HCT116 (cell line): ENCODE results near the gene MED10. TPM values are rescaled to one million over a fixed set of nuclear protein-coding genes. Genes with fewer than 3 reads are reported as not detected.

Experiments
- ATAC-seq: fragments of 200-7000 bp; cut with Tn5 transposase; 2 replicates; pipeline ENCODE4 v1.9.1; 2020; ENCODE audit warnings: mild to moderate bottlenecking, moderate library complexity
- BruUV-seq: library from RNA; stranded (reverse); fragments of 400-500 nt; replicated peaks from 2 replicates; lab custom pipeline; 2021; lab: Mats Ljungman, UMichigan
- CTCF ChIA-PET: fragments of 300-600 bp; sonication (Branson Sonifier 250); formaldehyde crosslinking; loops from one replicate; lab custom pipeline; 2021; ENCODE audit warnings: antibody characterized with exemption; lab: Charles Lee
- POLR2A ChIA-PET: fragments of 300-600, 350-600 bp; sonication (Branson Sonifier 250); formaldehyde crosslinking; loops from one replicate; lab custom pipeline; 2021; ENCODE audit warnings: antibody characterized with exemption; lab: Charles Lee
- RAD21 ChIA-PET, 2 experiments: fragments of 300-600 bp; sonication (Branson Sonifier 250); formaldehyde crosslinking; loops; one replicate each; lab custom pipeline; 2023; ENCODE audit warnings: low total read pairs in 2 of 2; ENCODE audit not compliant: uncharacterized antibody in 2 of 2, unreplicated experiment in 2 of 2, low non-redundant PET in 1 of 2; lab: Charles Lee
- DNase-seq: peaks from one replicate; pipeline ENCODE4 v3.0.0-alpha.2; 2010; ENCODE audit warnings: low read depth, low spot score
- H2AFZ ChIP-seq: fragments of 200-600 bp; shearing (Covaris generic), sonication (generic); 2 replicates; pipeline ENCODE4 v1.6.1; 2017; ENCODE audit warnings: low read depth, mixed run types, mixed read lengths, antibody characterized with exemption, low read length; ENCODE audit not compliant: poor library complexity, severe bottlenecking
- H3K27ac ChIP-seq: 2 replicates; pipeline ENCODE4 v1.5.1; 2012; ENCODE audit warnings: low read depth, low read length
- H3K27me3 ChIP-seq: fragments of 200-600 bp; sonication (generic); 2 replicates; pipeline ENCODE4 v1.6.1; 2016; ENCODE audit warnings: mixed run types, low read length, mixed read lengths; ENCODE audit not compliant: insufficient read depth
- H3K36me3 ChIP-seq, 2 experiments: fragments of 200-500 bp in 1 of 2; fragments of 200-600 bp in 1 of 2; sonication (Bioruptor generic) in 1 of 2; sonication (generic) in 1 of 2; 2 replicates each; pipeline versions ENCODE4 v1.5.1 to v1.6.1; 2014 to 2016; ENCODE audit warnings: low read length in 2 of 2, inconsistent platforms in 1 of 2, mixed read lengths in 1 of 2, mixed run types in 1 of 2; ENCODE audit not compliant: insufficient read depth in 2 of 2, control insufficient read depth in 1 of 2
- H3K4me1 ChIP-seq, 2 experiments: fragments of 200-600 bp in 1 of 2; sonication (generic) in 1 of 2; 2 replicates each; pipeline versions ENCODE4 v1.5.1 to v1.6.1; 2012 to 2017; ENCODE audit warnings: low read length in 2 of 2, inconsistent platforms in 1 of 2, mild to moderate bottlenecking in 1 of 2, mixed read lengths in 1 of 2, mixed run types in 1 of 2, moderate library complexity in 1 of 2; ENCODE audit not compliant: insufficient read depth in 2 of 2, control insufficient read depth in 1 of 2
- H3K4me2 ChIP-seq: fragments of 200-600 bp; sonication (generic); 2 replicates; pipeline ENCODE4 v1.6.1; 2017; ENCODE audit warnings: mixed run types, low read length, mixed read lengths
- H3K4me3 ChIP-seq, 2 experiments: fragments of 200-600 bp in 1 of 2; sonication (generic) in 1 of 2; replicated peaks in 1 of 2; 2 replicates each; pipeline ENCODE4 v1.5.1; 2011 to 2016; ENCODE audit warnings: low read length in 2 of 2, control low read depth in 1 of 2, low read depth in 1 of 2, mild to moderate bottlenecking in 1 of 2, mixed read lengths in 1 of 2, mixed run types in 1 of 2
- H3K79me2 ChIP-seq: fragments of 200-600 bp; sonication (generic); 2 replicates; pipeline ENCODE4 v1.6.1; 2017; ENCODE audit warnings: mild to moderate bottlenecking, mixed run types, low read length, moderate library complexity, mixed read lengths; ENCODE audit not compliant: insufficient read depth
- H3K9ac ChIP-seq: fragments of 200-600 bp; sonication (generic); 2 replicates; pipeline ENCODE4 v1.6.1; 2016; ENCODE audit warnings: low read length, mixed read lengths
- H3K9me2 ChIP-seq: fragments of 200-600 bp; sonication (generic), shearing (Covaris generic); 2 replicates; pipeline ENCODE4 v1.6.1; 2017; ENCODE audit warnings: mixed run types, mild to moderate bottlenecking, moderate library complexity; ENCODE audit not compliant: insufficient read depth
- H3K9me3 ChIP-seq, 2 experiments: fragments of 200-500 bp in 1 of 2; fragments of 200-600 bp in 1 of 2; sonication (Bioruptor generic) in 1 of 2; sonication (generic) in 1 of 2; 2 replicates each; pipeline ENCODE4 v1.6.1; 2014 to 2017; ENCODE audit warnings: low read length in 2 of 2, mixed read lengths in 2 of 2, inconsistent platforms in 1 of 2, low read depth in 1 of 2, mild to moderate bottlenecking in 1 of 2, mixed run types in 1 of 2, moderate library complexity in 1 of 2; ENCODE audit not compliant: control insufficient read depth in 1 of 2, insufficient read depth in 1 of 2
- H4K20me1 ChIP-seq: fragments of 200-600 bp; sonication (generic), shearing (Covaris generic); 2 replicates; pipeline ENCODE4 v1.6.1; 2017; ENCODE audit warnings: mixed run types, mild to moderate bottlenecking, moderate library complexity; ENCODE audit not compliant: insufficient read depth
- CTCF ChIP-seq, 3 experiments: fragments of 200-600 bp in 1 of 3; sonication (generic) in 1 of 3; IDR thresholded peaks in 2 of 3; conservative IDR thresholded peaks in 1 of 3; 2 replicates each; pipeline ENCODE4 v1.5.1; 2012 to 2017; ENCODE audit warnings: low read depth in 2 of 3, low read length in 2 of 3, antibody characterized with exemption in 1 of 3, borderline replicate concordance in 1 of 3, control low read depth in 1 of 3, mild to moderate bottlenecking in 1 of 3, mixed read lengths in 1 of 3, mixed run types in 1 of 3, moderate library complexity in 1 of 3; ENCODE audit not compliant: insufficient read depth in 1 of 3
- ELF1 ChIP-seq: IDR thresholded peaks from 2 replicates; pipeline ENCODE4 v1.6.1; 2012; ENCODE audit warnings: low read depth, borderline replicate concordance
- EZH2 ChIP-seq: fragments of 200-600 bp; sonication (generic); IDR thresholded peaks from 2 replicates; pipeline ENCODE4 v1.6.1; 2017; ENCODE audit warnings: antibody characterized with exemption, mixed run types
- MAX ChIP-seq: IDR thresholded peaks from 2 replicates; pipeline ENCODE4 v1.6.1; 2012
- POLR2AphosphoS5 ChIP-seq: IDR thresholded peaks from 2 replicates; pipeline ENCODE4 v1.6.1; 2011; ENCODE audit warnings: mild to moderate bottlenecking, low read depth, low read length, moderate library complexity
- RAD21 ChIP-seq: IDR thresholded peaks from 2 replicates; pipeline ENCODE4 v1.6.1; 2012; ENCODE audit warnings: low read depth, mild to moderate bottlenecking
- SIN3A ChIP-seq: IDR thresholded peaks from 2 replicates; pipeline ENCODE4 v1.6.1; 2012; ENCODE audit warnings: low read depth
- SP1 ChIP-seq: IDR thresholded peaks from 2 replicates; pipeline ENCODE4 v1.6.1; 2012; ENCODE audit warnings: low read depth
- SRF ChIP-seq: IDR thresholded peaks from 2 replicates; pipeline ENCODE4 v1.6.1; 2012; ENCODE audit warnings: low read depth
- ZBTB33 ChIP-seq: IDR thresholded peaks from 2 replicates; pipeline ENCODE4 v1.6.1; 2011; ENCODE audit warnings: mild to moderate bottlenecking, low read length, moderate library complexity; ENCODE audit not compliant: insufficient replicate concordance; ENCODE audit errors: extremely low read depth
- ZFX ChIP-seq: fragments of 450-650 bp; IDR thresholded peaks from 2 replicates; pipeline ENCODE4 v1.6.1; 2017
- intact Hi-C: fragments of 100-400 bp; cut with micrococcal nuclease; formaldehyde crosslinking; loops from 2 replicates; pipeline ENCODE4 v1.10.0; 2022
- total RNA-seq: library from RNA; stranded (reverse); gene quantifications from one replicate; pipeline ENCODE4 v1.2.1, GENCODE V29; 2021; ENCODE audit not compliant: unreplicated experiment

MED10 gene
- total RNA-seq, 1 experiment from 2014 or later, result 35.0 TPM

- TF ChIP-seq ZBTB33 (no peak), CTCF (IDR thresholded peaks at IDR 0.05 in 2 of 3, conservative IDR thresholded peaks at IDR 0.05 in 1 of 3; ENCODE audit: borderline replicate concordance in 1 of 3, insufficient read depth in 1 of 3, low read depth in 2 of 3, low read length in 2 of 3) (no peak), SIN3A (peak; percentile 59)
Measured at GRCh38 chr5:6377905-6378765, at the start of gene MED10 (continued).

GRCh38 chr5:6427694-6428093, 49.3 kb upstream of the MED10 start:
- ChIA-PET CTCF (no interaction called here), POLR2A (no interaction called here), RAD21 (interaction anchor here in 1 of 2 experiments (0.6 kb wide), 1 partner anchor 82 kb away, joined by 3 read pairs; no protein-coding TSS in a partner anchor)
- ATAC-seq, result no peak
- no peak for TF ChIP-seq SP1
- no peak for TF ChIP-seq EZH2
- no peak for TF ChIP-seq MAX
- no peak for TF ChIP-seq ZFX
- no peak for TF ChIP-seq POLR2AphosphoS5
- TF ChIP-seq RAD21, result no peak
- no peak for TF ChIP-seq ELF1
- no peak for TF ChIP-seq SRF
- H4K20me1 ChIP-seq, result no peaks in the 10 kb centered on the region
- H3K27ac ChIP-seq, result no peak overlapping the region
- H3K27me3 ChIP-seq, result peaks cover 31% of the 10 kb centered on the region
- no peak overlapping the region for H2AFZ ChIP-seq
- intact Hi-C loops, result no loop called here
- H3K4me3 ChIP-seq, result no peak overlapping the region
- no TSS peak for BruUV-seq
- no peak overlapping the region for H3K9ac ChIP-seq
- H3K79me2 ChIP-seq, result no peaks in the 10 kb centered on the region
- no peak for DNase-seq
- no peak overlapping the region for H3K4me2 ChIP-seq
- no peaks in the 10 kb centered on the region for H3K4me1 ChIP-seq
- no peaks in the 10 kb centered on the region for H3K36me3 ChIP-seq
- no peaks in the 10 kb centered on the region for H3K9me3 ChIP-seq
- no peaks in the 10 kb centered on the region for H3K9me2 ChIP-seq
